Fibroblast of the aortic adventitia (primary cell): ENCODE results near the gene R3HDML. TPM values are rescaled to one million over a fixed set of nuclear protein-coding genes. Genes with fewer than 3 reads are reported as not detected.

Source experiments
- DNase-seq: peaks from one replicate; pipeline ENCODE4 v3.0.0-alpha.2; 2010; ENCODE audit warnings: low read depth
- H3K4me3 ChIP-seq: 2 replicates; pipeline ENCODE4 v1.5.1; 2011; ENCODE audit warnings: low read depth, mild to moderate bottlenecking, control low read depth, low read length, moderate library complexity
- total RNA-seq: library from RNA; depleted of rRNA; stranded (reverse); fragments of >200 nt; gene quantifications from 2 replicates; pipeline ENCODE4 v1.2.3, GENCODE V29; 2012; ENCODE audit warnings: low replicate concordance
- TF ChIP-seq, protein P1 (sequence below): IDR thresholded peaks from 2 replicates; pipeline ENCODE4 v1.5.1; 2011; ENCODE audit warnings: mild to moderate bottlenecking, low read length, control low read depth, inconsistent platforms; ENCODE audit not compliant: insufficient read depth

The R3HDML gene
- total RNA-seq, 1 donor = not detected

- no peak for DNase-seq
- TF ChIP-seq, protein P1, sequence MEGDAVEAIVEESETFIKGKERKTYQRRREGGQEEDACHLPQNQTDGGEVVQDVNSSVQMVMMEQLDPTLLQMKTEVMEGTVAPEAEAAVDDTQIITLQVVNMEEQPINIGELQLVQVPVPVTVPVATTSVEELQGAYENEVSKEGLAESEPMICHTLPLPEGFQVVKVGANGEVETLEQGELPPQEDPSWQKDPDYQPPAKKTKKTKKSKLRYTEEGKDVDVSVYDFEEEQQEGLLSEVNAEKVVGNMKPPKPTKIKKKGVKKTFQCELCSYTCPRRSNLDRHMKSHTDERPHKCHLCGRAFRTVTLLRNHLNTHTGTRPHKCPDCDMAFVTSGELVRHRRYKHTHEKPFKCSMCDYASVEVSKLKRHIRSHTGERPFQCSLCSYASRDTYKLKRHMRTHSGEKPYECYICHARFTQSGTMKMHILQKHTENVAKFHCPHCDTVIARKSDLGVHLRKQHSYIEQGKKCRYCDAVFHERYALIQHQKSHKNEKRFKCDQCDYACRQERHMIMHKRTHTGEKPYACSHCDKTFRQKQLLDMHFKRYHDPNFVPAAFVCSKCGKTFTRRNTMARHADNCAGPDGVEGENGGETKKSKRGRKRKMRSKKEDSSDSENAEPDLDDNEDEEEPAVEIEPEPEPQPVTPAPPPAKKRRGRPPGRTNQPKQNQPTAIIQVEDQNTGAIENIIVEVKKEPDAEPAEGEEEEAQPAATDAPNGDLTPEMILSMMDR = no peak
- no peak overlapping the region for H3K4me3 ChIP-seq
Observed at GRCh38 chr20:44393608-44394451, 57.0 kb downstream of the R3HDML start.

DNA sequence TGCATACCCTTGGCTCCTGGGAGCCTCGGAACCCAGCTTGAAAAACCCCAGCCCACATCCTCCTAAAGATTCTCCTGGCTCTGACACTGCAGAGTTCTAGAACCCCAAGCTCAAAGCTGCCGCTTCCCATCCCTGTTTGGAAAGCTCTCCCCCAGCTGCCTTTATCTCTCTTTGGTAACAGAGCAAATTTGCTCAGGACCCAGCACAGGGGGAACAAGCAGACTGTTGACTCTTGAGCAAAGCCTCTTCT is 57.5 kb downstream of the R3HDML start:
- TF ChIP-seq, protein P1 = no peak
- DNase-seq = no peak
- no peak overlapping the region for H3K4me3 ChIP-seq

GRCh38 chr20:44394702-44395460 is 58.0 kb downstream of the R3HDML start:
- TF ChIP-seq, protein P1 = no peak
- H3K4me3 ChIP-seq = no peak overlapping the region
- no peak for DNase-seq

GRCh38 chr20:44395461-44396340 is 58.9 kb downstream of the R3HDML start:
- H3K4me3 ChIP-seq = no peak overlapping the region
- DNase-seq = no peak
- TF ChIP-seq, protein P1 = no peak

- TF ChIP-seq, protein P1 = no peak
- no peak overlapping the region for H3K4me3 ChIP-seq
- no peak for DNase-seq
Observed at GRCh38 chr20:44396369-44397130, 59.7 kb downstream of the R3HDML start.

DNA sequence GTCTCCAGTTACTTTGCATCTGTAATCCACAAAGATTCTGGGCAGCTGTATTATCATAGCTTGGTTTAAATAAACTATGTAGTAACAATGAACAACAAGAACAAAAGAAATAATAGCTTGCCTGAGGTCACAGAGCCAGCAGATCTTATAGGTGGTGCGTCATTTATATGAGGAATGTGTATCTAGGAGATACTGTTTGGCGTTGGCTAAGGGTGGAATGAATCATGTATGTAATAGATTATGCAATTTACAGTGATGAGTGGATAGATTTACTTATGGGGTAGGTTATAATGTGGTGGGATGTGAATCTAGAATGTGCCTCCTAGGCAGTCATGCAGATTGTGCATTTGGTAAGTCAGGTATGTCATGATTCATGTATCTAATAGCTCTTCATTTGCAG is 61.5 kb downstream of the R3HDML start:
- H3K4me3 ChIP-seq = no peak overlapping the region
- TF ChIP-seq, protein P1 = no peak
- peak; percentile 91 for DNase-seq
